Activated naive CD8-positive, alpha-beta T cell (primary cell): ENCODE measurements around the gene ANAPC7.
A peak's percentile ranks its signal among the peaks of the same experiment; 100 is the strongest.
"Not testable (repeated sequence)": the region's sequence is repeated elsewhere in the genome, so short reads cannot be mapped to it uniquely, and the experiment has no call there.

Source experiments
- H3K27ac Mint-ChIP-seq: one replicate; pipeline ENCODE4 v1.8.0; 2021; ENCODE audit warnings: mixed read lengths
- H3K27me3 Mint-ChIP-seq: one replicate; pipeline ENCODE4 v1.8.0; 2021; ENCODE audit warnings: mixed read lengths
- H3K36me3 Mint-ChIP-seq: one replicate; pipeline ENCODE4 v1.8.0; 2021; ENCODE audit warnings: mixed read lengths
- H3K4me1 Mint-ChIP-seq: one replicate; pipeline ENCODE4 v1.8.0; 2021; ENCODE audit warnings: low read depth, mixed read lengths
- H3K4me3 Mint-ChIP-seq: one replicate; pipeline ENCODE4 v1.8.0; 2021; ENCODE audit warnings: mild to moderate bottlenecking, mixed read lengths
- H3K9me3 Mint-ChIP-seq: one replicate; pipeline ENCODE4 v1.8.0; 2021; ENCODE audit warnings: low read depth, mixed read lengths

The ANAPC7 gene

GRCh38 chr12:110345963-110346362 is 57.5 kb downstream of the ANAPC7 start:
- Mint-ChIP-seq H3K27ac (no peak overlapping the region), H3K9me3 (no peaks in the 10 kb centered on the region), H3K36me3 (peaks cover 6% of the 10 kb centered on the region), H3K4me3 (no peak overlapping the region), H3K27me3 (no peaks in the 10 kb centered on the region), H3K4me1 (peaks cover 31% of the 10 kb centered on the region)

- no peak overlapping the region for H3K27ac Mint-ChIP-seq
- no peaks in the 10 kb centered on the region for H3K9me3 Mint-ChIP-seq
Observed at GRCh38 chr12:110345176-110345661, 58.3 kb downstream of the ANAPC7 start.

GRCh38 chr12:110344657-110345056 is 58.9 kb downstream of the ANAPC7 start:
- H3K36me3 Mint-ChIP-seq = peaks cover 6% of the 10 kb centered on the region
- H3K4me1 Mint-ChIP-seq = peaks cover 18% of the 10 kb centered on the region
- no peak overlapping the region for H3K27ac Mint-ChIP-seq
- H3K4me3 Mint-ChIP-seq = no peak overlapping the region
- no peaks in the 10 kb centered on the region for H3K9me3 Mint-ChIP-seq
- no peaks in the 10 kb centered on the region for H3K27me3 Mint-ChIP-seq

More at GRCh38 chr12:110345176-110345661, 58.3 kb downstream of the ANAPC7 start:
- Mint-ChIP-seq H3K36me3 (peaks cover 6% of the 10 kb centered on the region), H3K4me1 (peaks cover 23% of the 10 kb centered on the region), H3K4me3 (no peak overlapping the region), H3K27me3 (no peaks in the 10 kb centered on the region)

GRCh38 chr12:110343736-110344555 is 59.6 kb downstream of the ANAPC7 start:
- Mint-ChIP-seq H3K4me1 (peaks cover 11% of the 10 kb centered on the region), H3K27ac (no peak overlapping the region), H3K4me3 (no peak overlapping the region), H3K9me3 (no peaks in the 10 kb centered on the region), H3K36me3 (peaks cover 6% of the 10 kb centered on the region), H3K27me3 (no peaks in the 10 kb centered on the region)

GRCh38 chr12:110343114-110343513 is 60.4 kb downstream of the ANAPC7 start:
- H3K27ac Mint-ChIP-seq = no peak overlapping the region
- H3K4me1 Mint-ChIP-seq = peaks cover 2% of the 10 kb centered on the region
- no peaks in the 10 kb centered on the region for H3K9me3 Mint-ChIP-seq
- no peak overlapping the region for H3K4me3 Mint-ChIP-seq
- H3K27me3 Mint-ChIP-seq = no peaks in the 10 kb centered on the region
- peaks cover 8% of the 10 kb centered on the region for H3K36me3 Mint-ChIP-seq

GRCh38 chr12:110342157-110342556 is 61.4 kb downstream of the ANAPC7 start:
- no peak overlapping the region for H3K4me3 Mint-ChIP-seq
- H3K27ac Mint-ChIP-seq = no peak overlapping the region
- no peaks in the 10 kb centered on the region for H3K4me1 Mint-ChIP-seq
- H3K27me3 Mint-ChIP-seq = no peaks in the 10 kb centered on the region
- H3K36me3 Mint-ChIP-seq = peaks cover 5% of the 10 kb centered on the region
- no peaks in the 10 kb centered on the region for H3K9me3 Mint-ChIP-seq

GRCh38 chr12:110340706-110341105 is 62.8 kb downstream of the ANAPC7 start:
- no peak overlapping the region for H3K27ac Mint-ChIP-seq
- H3K4me1 Mint-ChIP-seq = no peaks in the 10 kb centered on the region
- no peak overlapping the region for H3K4me3 Mint-ChIP-seq
- H3K27me3 Mint-ChIP-seq = no peaks in the 10 kb centered on the region
- no peaks in the 10 kb centered on the region for H3K9me3 Mint-ChIP-seq
- peaks cover 5% of the 10 kb centered on the region for H3K36me3 Mint-ChIP-seq

- not testable (repeated sequence) for H3K27ac Mint-ChIP-seq, H3K4me3 Mint-ChIP-seq, H3K27me3 Mint-ChIP-seq, H3K9me3 Mint-ChIP-seq, H3K36me3 Mint-ChIP-seq, H3K4me1 Mint-ChIP-seq
Observed at GRCh38 chr12:110340261-110340660, 63.2 kb downstream of the ANAPC7 start.

GRCh38 chr12:110339184-110339952 is 64.1 kb downstream of the ANAPC7 start:
- peaks cover 5% of the 10 kb centered on the region for H3K36me3 Mint-ChIP-seq
- no peaks in the 10 kb centered on the region for H3K4me1 Mint-ChIP-seq
- H3K27me3 Mint-ChIP-seq = no peaks in the 10 kb centered on the region
- H3K27ac Mint-ChIP-seq = no peak overlapping the region
- H3K9me3 Mint-ChIP-seq = no peaks in the 10 kb centered on the region
- no peak overlapping the region for H3K4me3 Mint-ChIP-seq

- Mint-ChIP-seq H3K4me3 (no peak overlapping the region), H3K9me3 (no peaks in the 10 kb centered on the region), H3K36me3 (peaks cover 4% of the 10 kb centered on the region)
Observed at GRCh38 chr12:110338754-110339153, 64.8 kb downstream of the ANAPC7 start.

GRCh38 chr12:110337912-110338710 is 65.4 kb downstream of the ANAPC7 start:
- no peaks in the 10 kb centered on the region for H3K9me3 Mint-ChIP-seq
- no peaks in the 10 kb centered on the region for H3K4me1 Mint-ChIP-seq
- peaks cover 4% of the 10 kb centered on the region for H3K36me3 Mint-ChIP-seq
- no peak overlapping the region for H3K4me3 Mint-ChIP-seq
- no peak overlapping the region for H3K27ac Mint-ChIP-seq
- H3K27me3 Mint-ChIP-seq = no peaks in the 10 kb centered on the region

More at GRCh38 chr12:110338754-110339153, 64.8 kb downstream of the ANAPC7 start:
- no peaks in the 10 kb centered on the region for H3K27me3 Mint-ChIP-seq
- no peaks in the 10 kb centered on the region for H3K4me1 Mint-ChIP-seq
- peak overlapping the region; percentile 47 for H3K27ac Mint-ChIP-seq

- H3K9me3 Mint-ChIP-seq = no peaks in the 10 kb centered on the region
- peaks cover 4% of the 10 kb centered on the region for H3K4me1 Mint-ChIP-seq
- H3K27me3 Mint-ChIP-seq = no peaks in the 10 kb centered on the region
- H3K27ac Mint-ChIP-seq = no peak overlapping the region
- H3K4me3 Mint-ChIP-seq = no peak overlapping the region
- peaks cover 9% of the 10 kb centered on the region for H3K36me3 Mint-ChIP-seq
Observed at GRCh38 chr12:110335481-110336045, 67.9 kb downstream of the ANAPC7 start.

GRCh38 chr12:110333201-110333600 is 70.3 kb downstream of the ANAPC7 start:
- H3K27me3 Mint-ChIP-seq = no peaks in the 10 kb centered on the region
- no peak overlapping the region for H3K27ac Mint-ChIP-seq
- H3K4me1 Mint-ChIP-seq = peaks cover 8% of the 10 kb centered on the region
- H3K9me3 Mint-ChIP-seq = no peaks in the 10 kb centered on the region
- H3K36me3 Mint-ChIP-seq = peaks cover 15% of the 10 kb centered on the region
- no peak overlapping the region for H3K4me3 Mint-ChIP-seq

GRCh38 chr12:110330544-110330943 is 73.0 kb downstream of the ANAPC7 start:
- no peaks in the 10 kb centered on the region for H3K9me3 Mint-ChIP-seq
- H3K27ac Mint-ChIP-seq = no peak overlapping the region
- H3K4me3 Mint-ChIP-seq = no peak overlapping the region
- peaks cover 17% of the 10 kb centered on the region for H3K36me3 Mint-ChIP-seq
- H3K27me3 Mint-ChIP-seq = no peaks in the 10 kb centered on the region
- H3K4me1 Mint-ChIP-seq = peaks cover 10% of the 10 kb centered on the region
